ENCODE measurements around the gene HTATIP2.

HTATIP2 gene

DNA sequence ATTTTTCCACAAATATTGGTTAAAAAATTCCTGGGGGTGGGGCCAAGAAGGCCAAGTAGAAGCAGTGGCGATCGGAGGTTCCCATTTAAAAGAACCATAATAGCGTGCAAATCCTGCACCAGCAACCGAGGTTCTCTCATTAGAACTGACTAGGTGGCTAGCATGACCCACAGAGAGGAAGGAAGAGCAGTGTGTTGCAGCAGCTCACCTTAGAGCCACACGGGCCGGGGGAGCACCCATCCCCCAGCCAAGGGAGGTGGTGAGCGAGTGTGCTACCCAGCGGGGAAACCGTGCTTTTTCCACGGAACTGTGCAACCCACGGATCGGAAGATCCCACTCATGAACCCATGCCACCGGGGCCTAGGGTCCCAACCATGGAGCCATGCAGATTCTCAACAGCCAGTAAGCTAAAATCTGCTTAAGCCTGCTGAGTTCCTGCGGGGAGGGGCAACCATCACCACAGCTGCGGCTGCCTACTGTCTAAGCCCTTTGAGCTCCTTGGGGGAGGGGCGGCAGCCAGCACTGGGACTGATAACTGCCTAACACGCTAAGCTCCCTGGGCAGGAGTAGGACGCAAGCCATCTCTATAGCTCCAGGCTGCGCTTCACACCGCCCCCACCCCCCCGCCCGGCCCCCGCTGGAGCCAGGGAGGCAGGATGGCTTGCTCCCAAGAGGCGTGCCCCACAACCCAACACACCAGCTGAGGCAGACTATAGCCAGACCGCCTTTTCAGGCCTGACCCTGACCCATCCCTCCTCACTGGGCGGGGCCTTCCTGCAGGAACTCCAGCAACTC, 21.0 kb upstream of the HTATIP2 start:
- TF ChIP-seq CTCF (IDR thresholded peaks at IDR 0.05; ENCODE audit: low read depth, low read length): no peak
- H3K4me3 ChIP-seq (ENCODE audit: low read depth, low read length): no peak overlapping the region

GRCh38 chr11:20351136-20351535, 12.4 kb upstream of the HTATIP2 start:
- H3K4me3 ChIP-seq (ENCODE audit: low read depth, low read length): no peak overlapping the region
- TF ChIP-seq CTCF (IDR thresholded peaks at IDR 0.05; ENCODE audit: low read depth, low read length): no peak

- no peak for TF ChIP-seq CTCF (IDR thresholded peaks at IDR 0.05; ENCODE audit: low read depth, low read length)
- H3K4me3 ChIP-seq (ENCODE audit: low read depth, low read length): no peak overlapping the region
Observed at GRCh38 chr11:20351751-20352262, 11.7 kb upstream of the HTATIP2 start.

DNA sequence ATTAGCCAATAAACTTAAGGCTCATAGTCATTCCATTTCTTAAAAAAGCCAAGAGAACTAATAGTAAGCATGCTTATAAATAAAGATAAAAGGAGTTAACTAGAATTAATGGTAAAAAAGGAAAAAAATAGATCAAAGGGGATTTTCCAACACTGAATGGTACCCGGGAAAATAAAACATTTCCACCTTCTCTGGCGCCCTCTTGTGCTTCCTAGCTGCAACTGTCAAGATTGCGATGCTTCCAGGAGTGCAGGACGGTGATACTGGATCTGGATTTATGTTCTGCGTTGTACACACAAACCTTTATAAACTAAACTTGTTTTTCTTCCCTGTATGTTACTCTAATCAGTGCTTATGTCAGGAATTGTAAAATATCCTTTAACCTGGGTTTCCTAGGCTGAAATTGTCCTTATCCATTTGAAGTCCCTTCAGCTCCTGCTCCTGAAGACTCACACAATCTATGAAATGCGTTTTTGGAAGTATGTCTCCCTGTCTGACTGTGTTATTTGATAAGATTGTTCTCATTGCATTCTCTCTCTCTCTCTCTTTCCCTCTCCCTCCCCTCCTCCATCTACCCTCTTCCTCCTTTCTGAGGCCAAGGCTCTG, 9.6 kb upstream of the HTATIP2 start:
- H3K4me3 ChIP-seq (ENCODE audit: low read depth, low read length): no peak overlapping the region
- TF ChIP-seq CTCF (IDR thresholded peaks at IDR 0.05; ENCODE audit: low read depth, low read length): peak; percentile 87

DNA sequence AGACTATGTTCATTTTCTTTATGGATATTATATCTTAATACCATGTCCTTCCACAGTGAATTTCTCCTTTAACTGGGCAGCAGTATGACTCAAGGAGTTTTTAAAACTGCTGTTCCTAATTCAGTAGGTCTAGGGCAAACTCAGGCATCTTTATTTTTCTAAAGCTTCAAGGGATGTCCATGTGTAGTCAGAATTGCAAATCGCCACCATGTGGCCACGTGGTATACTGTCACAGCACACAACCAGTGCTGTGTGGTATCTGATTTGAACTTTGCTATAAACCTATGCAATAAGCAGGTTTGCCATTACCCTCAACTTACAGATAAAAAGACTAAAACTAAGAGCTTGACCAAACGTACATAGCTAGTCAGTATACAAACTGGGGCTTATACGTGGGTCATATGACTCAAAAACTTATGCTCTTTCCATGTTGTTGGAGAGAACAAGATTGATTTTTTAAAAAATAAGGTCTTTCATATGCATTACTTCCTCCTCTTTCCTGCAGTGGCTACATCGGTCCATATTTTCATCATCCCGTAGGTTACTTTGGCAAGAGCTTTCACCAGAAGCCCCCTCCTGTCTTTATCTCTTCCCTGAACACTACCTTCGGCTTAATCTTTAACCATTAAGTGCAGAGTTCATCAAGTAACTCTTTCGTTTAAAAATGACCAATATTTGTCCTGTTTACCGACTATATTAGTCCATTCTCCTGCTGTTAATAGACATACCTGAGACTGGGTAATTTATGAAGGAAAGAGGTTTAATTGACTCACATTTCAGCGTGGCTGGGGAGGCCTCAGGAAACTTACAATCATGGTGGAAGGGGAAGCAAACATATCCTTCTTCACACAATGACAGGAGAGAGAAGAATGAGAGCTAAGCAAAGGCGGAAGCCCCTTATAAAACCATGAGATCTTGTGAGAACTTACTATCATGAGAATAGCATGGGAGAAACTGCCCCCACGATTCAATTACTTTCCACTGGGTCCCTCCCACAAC, 8.0 kb upstream of the HTATIP2 start:
- TF ChIP-seq CTCF (IDR thresholded peaks at IDR 0.05; ENCODE audit: low read depth, low read length): peak; percentile 55
- no peak overlapping the region for H3K4me3 ChIP-seq (ENCODE audit: low read depth, low read length)

- no peak for TF ChIP-seq CTCF (IDR thresholded peaks at IDR 0.05; ENCODE audit: low read depth, low read length)
- no peak overlapping the region for H3K4me3 ChIP-seq (ENCODE audit: low read depth, low read length)
Observed at GRCh38 chr11:20357150-20357549, 6.4 kb upstream of the HTATIP2 start.
